ENCODE data around the gene ING3.

The ING3 gene, protein sequence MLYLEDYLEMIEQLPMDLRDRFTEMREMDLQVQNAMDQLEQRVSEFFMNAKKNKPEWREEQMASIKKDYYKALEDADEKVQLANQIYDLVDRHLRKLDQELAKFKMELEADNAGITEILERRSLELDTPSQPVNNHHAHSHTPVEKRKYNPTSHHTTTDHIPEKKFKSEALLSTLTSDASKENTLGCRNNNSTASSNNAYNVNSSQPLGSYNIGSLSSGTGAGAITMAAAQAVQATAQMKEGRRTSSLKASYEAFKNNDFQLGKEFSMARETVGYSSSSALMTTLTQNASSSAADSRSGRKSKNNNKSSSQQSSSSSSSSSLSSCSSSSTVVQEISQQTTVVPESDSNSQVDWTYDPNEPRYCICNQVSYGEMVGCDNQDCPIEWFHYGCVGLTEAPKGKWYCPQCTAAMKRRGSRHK

GRCh38 chr7:120950539-120951308 lies at the start of gene ING3:
Gene ING3, plus strand, starts transcription at chr7:120950777. Its CDS starts 120 bp downstream, at chr7:120950897.
- in situ Hi-C loops (cut with HindIII; ENCODE audit: low sequenced_read_pairs), result no loop called here

GRCh38 chr7:120915314-120916105 lies 35.1 kb upstream of the ING3 start:
- in situ Hi-C loops (cut with HindIII; ENCODE audit: low sequenced_read_pairs), result no loop called here

DNA sequence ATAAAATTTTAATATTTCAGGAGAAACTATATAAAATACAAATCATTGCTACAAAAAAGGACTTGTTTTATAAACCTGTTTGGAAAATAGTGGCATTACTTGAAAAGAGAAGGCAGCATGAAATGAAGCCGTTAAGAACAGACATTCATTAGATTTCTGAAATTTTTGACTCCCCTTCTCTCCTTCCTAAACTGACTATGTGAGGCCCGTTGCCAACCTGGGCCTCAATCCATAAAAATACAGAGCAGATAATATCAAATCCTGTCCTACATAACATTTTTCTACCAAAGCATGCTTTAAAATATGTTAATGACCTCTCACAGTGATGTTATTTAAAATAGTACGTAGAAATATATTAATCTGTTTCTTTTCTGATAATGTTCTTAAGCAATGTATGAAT lies 34.5 kb upstream of the ING3 start:
- in situ Hi-C loops (cut with HindIII; ENCODE audit: low sequenced_read_pairs), result no loop called here

GRCh38 chr7:120916538-120916937 lies 34.0 kb upstream of the ING3 start:
- in situ Hi-C loops (cut with HindIII; ENCODE audit: low sequenced_read_pairs), result no loop called here

GRCh38 chr7:120919466-120919865 lies 31.1 kb upstream of the ING3 start:
- in situ Hi-C loops (cut with HindIII; ENCODE audit: low sequenced_read_pairs), result no loop called here

DNA sequence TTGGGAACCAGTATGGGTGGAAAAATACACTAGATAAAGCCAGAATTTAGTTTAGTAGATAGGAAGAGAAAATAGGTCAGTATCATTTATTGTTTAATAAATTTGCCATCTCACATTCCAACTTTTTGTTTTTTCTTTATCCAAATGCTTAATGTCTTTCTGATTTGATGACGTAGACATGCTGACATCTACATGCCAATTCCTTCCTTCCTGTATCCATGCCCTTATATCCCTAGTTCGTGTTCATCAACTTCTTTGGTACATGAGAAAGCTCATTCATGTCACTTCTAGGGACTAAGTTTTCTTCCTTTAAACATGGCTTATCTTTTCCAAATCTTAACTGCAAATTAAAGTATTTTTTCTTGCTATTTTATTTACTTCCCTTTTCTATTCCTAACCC lies 30.5 kb upstream of the ING3 start:
- in situ Hi-C loops (cut with HindIII; ENCODE audit: low sequenced_read_pairs), result no loop called here

DNA sequence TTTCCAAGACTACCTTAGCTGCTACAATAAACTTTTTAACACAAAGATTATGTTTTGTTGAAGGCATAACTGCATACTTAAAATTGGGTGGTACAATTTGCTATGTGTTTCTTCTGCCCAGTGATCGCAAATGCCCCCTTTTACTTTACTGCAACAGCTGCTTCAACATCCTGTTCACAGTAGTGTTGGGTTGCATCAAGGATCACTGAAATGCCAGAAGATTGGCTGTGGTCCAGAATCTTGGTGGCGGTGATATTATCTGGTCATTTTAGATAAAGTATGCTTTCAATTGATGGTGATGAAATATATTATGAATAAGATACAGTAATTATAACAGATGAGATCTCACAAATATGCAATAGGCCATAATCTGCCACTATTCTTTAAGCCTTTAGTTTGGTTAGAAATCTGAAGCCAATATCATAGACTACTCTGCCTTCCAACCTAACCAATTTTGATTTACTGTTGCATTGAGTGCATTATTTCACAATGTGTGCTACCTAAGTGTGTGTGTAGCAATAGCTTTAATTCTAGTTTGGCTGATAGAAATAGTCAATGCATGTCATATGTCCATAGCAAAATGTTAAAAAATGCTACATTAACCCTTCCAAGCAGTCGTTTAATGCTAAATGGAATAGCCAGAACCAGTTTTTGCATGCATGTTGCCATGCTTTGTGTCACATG lies 29.8 kb upstream of the ING3 start:
- in situ Hi-C loops (cut with HindIII; ENCODE audit: low sequenced_read_pairs), result no loop called here

DNA sequence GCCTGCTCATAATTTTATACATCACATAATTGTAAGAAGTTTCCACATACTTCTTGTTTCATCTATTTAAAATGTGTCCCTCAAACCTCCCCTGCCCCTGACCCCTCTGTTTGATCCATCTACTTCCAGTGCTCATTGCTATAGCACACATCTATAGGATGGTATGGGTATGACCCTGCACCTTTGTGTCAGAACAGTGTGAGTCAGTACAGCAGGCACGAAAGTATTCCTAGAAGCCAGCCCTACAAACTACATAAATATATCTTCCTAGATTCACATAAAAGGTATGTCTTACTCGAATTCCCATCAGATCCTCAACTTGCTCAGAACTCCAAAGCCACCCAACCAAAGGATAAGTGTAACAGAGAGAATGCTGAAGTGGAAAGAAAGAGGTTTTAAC lies 25.7 kb upstream of the ING3 start:
- in situ Hi-C loops (cut with HindIII; ENCODE audit: low sequenced_read_pairs), result no loop called here

- in situ Hi-C loops (cut with HindIII; ENCODE audit: low sequenced_read_pairs), result no loop called here
Observed at GRCh38 chr7:120925392-120925791, 25.2 kb upstream of the ING3 start.

DNA sequence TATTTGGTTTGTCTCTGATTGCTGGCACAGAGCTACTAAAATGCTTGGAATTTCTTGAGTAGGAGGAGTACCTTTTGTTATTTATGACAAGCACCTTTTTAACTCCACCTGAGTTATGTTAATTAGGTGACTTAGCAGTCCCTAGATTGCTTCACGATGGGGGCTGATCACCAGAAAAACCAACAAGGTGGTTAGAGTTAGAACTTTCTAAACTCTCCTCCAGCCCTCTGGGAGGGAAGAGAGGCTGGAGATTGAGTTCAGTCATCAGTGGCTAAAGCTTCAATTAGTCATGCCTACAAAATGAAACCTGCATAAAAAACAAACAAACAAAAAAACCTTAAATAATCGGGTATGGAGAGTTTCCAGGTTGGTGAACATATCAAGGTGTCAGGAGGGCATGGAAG lies 23.6 kb upstream of the ING3 start:
- in situ Hi-C loops (cut with HindIII; ENCODE audit: low sequenced_read_pairs), result no loop called here

- in situ Hi-C loops (cut with HindIII; ENCODE audit: low sequenced_read_pairs), result no loop called here
Observed at GRCh38 chr7:120927454-120928103, 23.0 kb upstream of the ING3 start.

DNA sequence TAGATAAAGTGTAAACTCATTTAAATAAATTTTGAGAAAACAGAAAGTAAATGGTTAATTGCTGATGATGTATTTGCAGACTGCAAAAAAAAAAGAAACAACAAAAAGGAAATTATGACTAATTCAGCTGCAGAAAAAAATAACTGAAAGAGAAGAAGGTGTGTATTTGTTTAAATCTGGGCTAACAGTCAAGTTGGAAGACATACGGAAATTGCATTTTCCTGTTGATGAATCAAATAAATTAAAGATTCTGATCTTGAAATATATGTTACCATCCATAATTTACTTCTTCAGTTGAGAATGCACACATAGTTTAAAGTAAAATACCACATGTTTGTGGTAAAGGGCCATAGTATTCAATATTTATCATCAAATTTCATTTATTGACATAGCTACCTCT lies 19.3 kb upstream of the ING3 start:
- in situ Hi-C loops (cut with HindIII; ENCODE audit: low sequenced_read_pairs), result loop anchor here (5.0 kb wide), 1 partner anchor 54 kb away; no protein-coding TSS in a partner anchor

- in situ Hi-C loops (cut with HindIII; ENCODE audit: low sequenced_read_pairs), result loop anchor here (5.0 kb wide), 1 partner anchor 56 kb away; no protein-coding TSS in a partner anchor
Observed at GRCh38 chr7:120933475-120933874, 17.1 kb upstream of the ING3 start.

GRCh38 chr7:120939345-120939744 lies 11.2 kb upstream of the ING3 start:
- in situ Hi-C loops (cut with HindIII; ENCODE audit: low sequenced_read_pairs), result no loop called here

GRCh38 chr7:120941064-120941463 lies 9.5 kb upstream of the ING3 start:
- in situ Hi-C loops (cut with HindIII; ENCODE audit: low sequenced_read_pairs), result no loop called here

DNA sequence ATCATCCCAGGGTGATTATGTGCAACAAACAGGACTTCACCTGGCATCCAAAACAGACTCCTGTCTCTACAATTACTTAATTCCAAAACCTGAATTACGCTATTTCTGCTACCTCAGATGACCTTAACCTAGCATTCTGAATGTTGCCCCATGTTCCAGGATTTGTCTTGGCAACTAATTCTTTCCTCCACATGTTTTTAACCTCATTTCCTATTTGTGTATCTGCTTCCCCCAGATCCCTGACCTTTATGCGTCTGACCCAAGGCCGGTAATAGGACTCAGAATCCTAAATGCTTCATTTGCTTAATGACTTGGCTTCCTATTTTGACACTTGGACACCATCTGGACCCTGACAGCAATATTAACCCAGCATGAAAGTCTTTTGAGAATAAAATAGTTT lies 8.7 kb upstream of the ING3 start:
- in situ Hi-C loops (cut with HindIII; ENCODE audit: low sequenced_read_pairs), result no loop called here

- in situ Hi-C loops (cut with HindIII; ENCODE audit: low sequenced_read_pairs), result no loop called here
Observed at GRCh38 chr7:120942861-120943260, 7.7 kb upstream of the ING3 start.

- in situ Hi-C loops (cut with HindIII; ENCODE audit: low sequenced_read_pairs), result no loop called here
Observed at GRCh38 chr7:120944826-120945562, 5.6 kb upstream of the ING3 start.

- in situ Hi-C loops (cut with HindIII; ENCODE audit: low sequenced_read_pairs), result no loop called here
Observed at GRCh38 chr7:120947980-120948379, 2.6 kb upstream of the ING3 start.
